OCI-LY3 (cell line): ENCODE measurements around the gene CUL7.

Source experiments
- EZH2phosphoT487 ChIP-seq: fragments of 200-600 bp; shearing (Covaris generic); IDR thresholded peaks from 2 replicates; pipeline ENCODE4 v1.6.1; 2018; ENCODE audit warnings: antibody characterized with exemption, mixed run types, low read depth
- TF ChIP-seq, protein P1 (sequence below): fragments of 200-600, 300-600 bp; sonication (generic); IDR thresholded peaks from 2 replicates; pipeline ENCODE4 v1.5.1; 2014; ENCODE audit warnings: antibody characterized with exemption, low read length, low read depth

GRCh38 chr6:43074847-43075669, 21.4 kb upstream of the CUL7 start:
- TF ChIP-seq, protein P1, sequence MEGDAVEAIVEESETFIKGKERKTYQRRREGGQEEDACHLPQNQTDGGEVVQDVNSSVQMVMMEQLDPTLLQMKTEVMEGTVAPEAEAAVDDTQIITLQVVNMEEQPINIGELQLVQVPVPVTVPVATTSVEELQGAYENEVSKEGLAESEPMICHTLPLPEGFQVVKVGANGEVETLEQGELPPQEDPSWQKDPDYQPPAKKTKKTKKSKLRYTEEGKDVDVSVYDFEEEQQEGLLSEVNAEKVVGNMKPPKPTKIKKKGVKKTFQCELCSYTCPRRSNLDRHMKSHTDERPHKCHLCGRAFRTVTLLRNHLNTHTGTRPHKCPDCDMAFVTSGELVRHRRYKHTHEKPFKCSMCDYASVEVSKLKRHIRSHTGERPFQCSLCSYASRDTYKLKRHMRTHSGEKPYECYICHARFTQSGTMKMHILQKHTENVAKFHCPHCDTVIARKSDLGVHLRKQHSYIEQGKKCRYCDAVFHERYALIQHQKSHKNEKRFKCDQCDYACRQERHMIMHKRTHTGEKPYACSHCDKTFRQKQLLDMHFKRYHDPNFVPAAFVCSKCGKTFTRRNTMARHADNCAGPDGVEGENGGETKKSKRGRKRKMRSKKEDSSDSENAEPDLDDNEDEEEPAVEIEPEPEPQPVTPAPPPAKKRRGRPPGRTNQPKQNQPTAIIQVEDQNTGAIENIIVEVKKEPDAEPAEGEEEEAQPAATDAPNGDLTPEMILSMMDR: no peak
- no peak for TF ChIP-seq EZH2phosphoT487
